ENCODE results near the gene ARMC6.

The ARMC6 gene

GRCh38 chr19:19059837-19060611, 26.6 kb downstream of the ARMC6 start:
- Histone ChIP-seq H3K4me1 (ENCODE audit: insufficient read depth, poor library complexity, severe bottlenecking) (peaks cover 4% of the 10 kb centered on the region), H3K27me3 (ENCODE audit: insufficient read depth, poor library complexity, severe bottlenecking) (no peaks in the 10 kb centered on the region), H3K27ac (ENCODE audit: poor library complexity, severe bottlenecking) (no peak overlapping the region), H3K9me3 (ENCODE audit: severe bottlenecking) (no peaks in the 10 kb centered on the region), H3K4me3 (ENCODE audit: severe bottlenecking) (no peak overlapping the region), H3K36me3 (ENCODE audit: low read depth) (peaks cover 16% of the 10 kb centered on the region; the same call in 1 of the 2 replicates)
- TF ChIP-seq CTCF (IDR thresholded peaks at IDR 0.05; ENCODE audit: poor library complexity, severe bottlenecking), result no peak
- no peak for DNase-seq (ENCODE audit: low spot score)
- ATAC-seq (ENCODE audit: low read depth), result no peak

DNA sequence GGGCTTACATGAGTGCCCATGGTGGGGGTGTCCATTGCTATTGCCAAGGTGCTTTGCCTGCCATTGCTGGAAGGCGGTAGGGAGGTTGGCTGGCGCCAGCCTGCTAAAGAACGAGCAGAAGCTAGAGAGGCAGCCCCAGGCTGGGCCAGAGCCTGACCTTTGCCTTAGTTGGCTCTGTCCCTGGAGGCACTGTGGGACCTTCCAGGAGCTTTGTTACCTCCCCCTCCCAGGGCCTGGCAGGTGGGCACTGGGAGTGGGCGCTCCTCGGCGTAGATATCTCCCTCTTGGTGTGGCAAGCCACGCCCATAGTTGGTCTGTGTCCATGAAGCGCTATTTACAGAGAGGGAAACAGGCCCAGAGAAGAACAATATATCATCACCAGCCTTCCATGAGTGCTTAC, 28.1 kb downstream of the ARMC6 start:
- Histone ChIP-seq H3K36me3 (ENCODE audit: low read depth) (peaks cover 14% of the 10 kb centered on the region; the same call in 1 of the 2 replicates), H3K4me1 (ENCODE audit: insufficient read depth, poor library complexity, severe bottlenecking) (peaks cover 4% of the 10 kb centered on the region), H3K9me3 (ENCODE audit: severe bottlenecking) (no peaks in the 10 kb centered on the region), H3K27me3 (ENCODE audit: insufficient read depth, poor library complexity, severe bottlenecking) (no peaks in the 10 kb centered on the region), H3K4me3 (ENCODE audit: severe bottlenecking) (no peak overlapping the region), H3K27ac (ENCODE audit: poor library complexity, severe bottlenecking) (no peak overlapping the region)
- DNase-seq (ENCODE audit: low spot score) (no peak), ATAC-seq (ENCODE audit: low read depth) (no peak)
- TF ChIP-seq CTCF (IDR thresholded peaks at IDR 0.05; ENCODE audit: poor library complexity, severe bottlenecking), result no peak

- H3K9me3 ChIP-seq (ENCODE audit: severe bottlenecking), result no peaks in the 10 kb centered on the region
- no peak overlapping the region for H3K27ac ChIP-seq (ENCODE audit: poor library complexity, severe bottlenecking)
- ATAC-seq (ENCODE audit: low read depth) (no peak), DNase-seq (ENCODE audit: low spot score) (no peak)
- no peak for TF ChIP-seq CTCF (IDR thresholded peaks at IDR 0.05; ENCODE audit: poor library complexity, severe bottlenecking)
- peaks cover 4% of the 10 kb centered on the region for H3K4me1 ChIP-seq (ENCODE audit: insufficient read depth, poor library complexity, severe bottlenecking)
- peak overlapping the region; percentile 59 for H3K4me3 ChIP-seq (ENCODE audit: severe bottlenecking)
- no peaks in the 10 kb centered on the region for H3K27me3 ChIP-seq (ENCODE audit: insufficient read depth, poor library complexity, severe bottlenecking)
- peaks cover 7% of the 10 kb centered on the region; the same call in 1 of the 2 replicates for H3K36me3 ChIP-seq (ENCODE audit: low read depth)
Observed at GRCh38 chr19:19062454-19063182, 29.2 kb downstream of the ARMC6 start.

- peaks cover 4% of the 10 kb centered on the region for H3K4me1 ChIP-seq (ENCODE audit: insufficient read depth, poor library complexity, severe bottlenecking)
- no peaks in the 10 kb centered on the region for H3K27me3 ChIP-seq (ENCODE audit: insufficient read depth, poor library complexity, severe bottlenecking)
- DNase-seq (ENCODE audit: low spot score) (peak; percentile 99), ATAC-seq (ENCODE audit: low read depth) (peak; percentile 97)
- no peaks in the 10 kb centered on the region; the same call in 1 of the 2 replicates for H3K36me3 ChIP-seq (ENCODE audit: low read depth)
- H3K27ac ChIP-seq (ENCODE audit: poor library complexity, severe bottlenecking), result no peak within 1 kb of the TSS
- H3K9me3 ChIP-seq (ENCODE audit: severe bottlenecking), result no peaks in the 10 kb centered on the region
- no peak for TF ChIP-seq CTCF (IDR thresholded peaks at IDR 0.05; ENCODE audit: poor library complexity, severe bottlenecking)
- peak within 1 kb of the TSS; percentile 59 for H3K4me3 ChIP-seq (ENCODE audit: severe bottlenecking)
Observed at GRCh38 chr19:19063183-19064097, 30.0 kb downstream of the ARMC6 start, which contains the start of gene SLC25A42. SLC25A42 (plus strand) TSS chr19:19063994; CDS start chr19:19096125, 32,131 bp downstream.

Measured in RWPE2 (cell line).